Lung (tissue), 12 donors: ENCODE measurements around the gene OLFM3. TPM values are rescaled to one million over a fixed set of nuclear protein-coding genes. Genes with fewer than 3 reads are reported as not detected.

Source experiments
- ATAC-seq: fragments of 200-7000 bp; cut with Tn5 transposase; one replicate; pipeline ENCODE4 v1.9.1; 2020; ENCODE audit warnings: moderate number of reproducible peaks; ENCODE audit not compliant: insufficient read depth, low FRiP score
- DNase-seq, 3 donors: peaks; one replicate each; pipeline ENCODE4 v3.0.0-alpha.2; 2013 to 2017
- H3K27ac ChIP-seq, 2 donors: one replicate each; pipeline ENCODE4 v1.5.1; 2013; ENCODE audit warnings: mild to moderate bottlenecking in 2 of 2, moderate library complexity in 2 of 2, control low read depth in 1 of 2, inconsistent platforms in 1 of 2, low read depth in 1 of 2, low read length in 1 of 2
- H3K27me3 ChIP-seq, 3 donors: one replicate each; pipeline ENCODE4 v1.5.1; 2013; ENCODE audit warnings: low read length in 2 of 3; ENCODE audit not compliant: control insufficient read depth in 3 of 3, insufficient read depth in 3 of 3
- H3K36me3 ChIP-seq, 4 donors: one replicate each; pipeline ENCODE4 v1.5.1; 2013; ENCODE audit warnings: low read length in 4 of 4, mild to moderate bottlenecking in 1 of 4, moderate library complexity in 1 of 4; ENCODE audit not compliant: control insufficient read depth in 4 of 4, insufficient read depth in 4 of 4
- H3K4me1 ChIP-seq, 5 donors: one replicate each; pipeline ENCODE4 v1.5.1; 2013; ENCODE audit warnings: low read length in 5 of 5, mild to moderate bottlenecking in 2 of 5, moderate library complexity in 1 of 5; ENCODE audit not compliant: control insufficient read depth in 5 of 5, insufficient read depth in 5 of 5
- H3K4me3 ChIP-seq: one replicate; pipeline ENCODE4 v1.5.1; 2013; ENCODE audit warnings: mild to moderate bottlenecking, control low read depth, moderate library complexity
- H3K9ac ChIP-seq, 2 donors: one replicate each; pipeline ENCODE4 v1.5.1; 2013; ENCODE audit warnings: low read length in 2 of 2, control low read depth in 1 of 2; ENCODE audit not compliant: insufficient read depth in 1 of 2
- H3K9me3 ChIP-seq, 4 donors: one replicate each; pipeline ENCODE4 v1.5.1; 2013; ENCODE audit warnings: low read length in 3 of 4, mild to moderate bottlenecking in 1 of 4, moderate library complexity in 1 of 4; ENCODE audit not compliant: control insufficient read depth in 4 of 4, insufficient read depth in 3 of 4
- WGBS, 2 donors: extraction: QIAGEN DNeasy Blood & Tissue Kit; methylation state at CpG; one replicate each; pipeline ENCODE4 v1.1.7; 2013; 5-methylcytosine and 5-hydroxymethylcytosine counted together
- polyA plus RNA-seq, 2 donors: library from polyadenylated mRNA; stranded (reverse); fragments of 200-250 nt; gene quantifications; one replicate each; pipeline ENCODE4 v1.2.1, GENCODE V29; 2013
- total RNA-seq, 2 donors: library from RNA; depleted of rRNA in 1 of 2; stranded (reverse); fragments of >200 nt in 1 of 2; gene quantifications; one replicate each; pipeline ENCODE4 v1.2.1, GENCODE V29; 2014 to 2021
- TF ChIP-seq, protein P1 (sequence below): IDR thresholded peaks from 2 replicates; pipeline ENCODE4 v1.5.1; 2012; ENCODE audit warnings: mild to moderate bottlenecking; ENCODE audit errors: control extremely low read depth, extremely low read depth
- donor health status: control.
- donor health status: control.
- donor health status: Bipolar disorder and iron deficiency.
- donor health status: healthy.
- donor health status: DM: yes; HTN: yes; CAD: no.

OLFM3 gene
- total and polyA plus RNA-seq, 4 donors = 8.1 TPM; not detected in 3

GRCh38 chr1:101854271-101854670 is 142.5 kb downstream of the OLFM3 start:
- Histone ChIP-seq H3K4me3 (no peak overlapping the region), H3K36me3 (no peaks in the 10 kb centered on the region), H3K9ac (no peak overlapping the region), H3K9me3 (no peaks in the 10 kb centered on the region), H3K27me3 (no peaks in the 10 kb centered on the region), H3K4me1 (no peaks in the 10 kb centered on the region), H3K27ac (no peak overlapping the region)
- WGBS, 2 donors = 76 to 77% methylated on average over 3 of the region's 3 CpGs
- ATAC-seq (no peak), DNase-seq (no peak)
- TF ChIP-seq, protein P1, sequence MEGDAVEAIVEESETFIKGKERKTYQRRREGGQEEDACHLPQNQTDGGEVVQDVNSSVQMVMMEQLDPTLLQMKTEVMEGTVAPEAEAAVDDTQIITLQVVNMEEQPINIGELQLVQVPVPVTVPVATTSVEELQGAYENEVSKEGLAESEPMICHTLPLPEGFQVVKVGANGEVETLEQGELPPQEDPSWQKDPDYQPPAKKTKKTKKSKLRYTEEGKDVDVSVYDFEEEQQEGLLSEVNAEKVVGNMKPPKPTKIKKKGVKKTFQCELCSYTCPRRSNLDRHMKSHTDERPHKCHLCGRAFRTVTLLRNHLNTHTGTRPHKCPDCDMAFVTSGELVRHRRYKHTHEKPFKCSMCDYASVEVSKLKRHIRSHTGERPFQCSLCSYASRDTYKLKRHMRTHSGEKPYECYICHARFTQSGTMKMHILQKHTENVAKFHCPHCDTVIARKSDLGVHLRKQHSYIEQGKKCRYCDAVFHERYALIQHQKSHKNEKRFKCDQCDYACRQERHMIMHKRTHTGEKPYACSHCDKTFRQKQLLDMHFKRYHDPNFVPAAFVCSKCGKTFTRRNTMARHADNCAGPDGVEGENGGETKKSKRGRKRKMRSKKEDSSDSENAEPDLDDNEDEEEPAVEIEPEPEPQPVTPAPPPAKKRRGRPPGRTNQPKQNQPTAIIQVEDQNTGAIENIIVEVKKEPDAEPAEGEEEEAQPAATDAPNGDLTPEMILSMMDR = no peak

GRCh38 chr1:101852936-101853335 is 143.8 kb downstream of the OLFM3 start:
- Histone ChIP-seq H3K27ac (no peak overlapping the region), H3K36me3 (no peaks in the 10 kb centered on the region), H3K4me1 (no peaks in the 10 kb centered on the region), H3K4me3 (no peak overlapping the region), H3K27me3 (no peaks in the 10 kb centered on the region), H3K9ac (no peak overlapping the region), H3K9me3 (no peaks in the 10 kb centered on the region)
- WGBS, 2 donors = 80 to 92% methylated on average over 1 of the region's 1 CpG
- TF ChIP-seq, protein P1 = no peak
- ATAC-seq = no peak
- DNase-seq = no peak

- Histone ChIP-seq H3K36me3 (no peaks in the 10 kb centered on the region), H3K9ac (no peak overlapping the region), H3K4me3 (no peak overlapping the region), H3K27ac (no peak overlapping the region), H3K27me3 (no peaks in the 10 kb centered on the region), H3K9me3 (no peaks in the 10 kb centered on the region), H3K4me1 (no peaks in the 10 kb centered on the region)
- ATAC-seq = no peak
- DNase-seq = no peak
- TF ChIP-seq, protein P1 = no peak
- WGBS, 2 donors = 30 to 64% methylated on average over 1 of the region's 1 CpG
Observed at GRCh38 chr1:101849356-101849755, 147.4 kb downstream of the OLFM3 start.

GRCh38 chr1:101847626-101848025 is 149.1 kb downstream of the OLFM3 start:
- DNase-seq (no peak), ATAC-seq (no peak)
- 56 to 61% methylated on average over 3 of the region's 3 CpGs for WGBS, 2 donors
- Histone ChIP-seq H3K9ac (no peak overlapping the region), H3K4me3 (no peak overlapping the region), H3K27ac (no peak overlapping the region), H3K36me3 (no peaks in the 10 kb centered on the region), H3K4me1 (no peaks in the 10 kb centered on the region), H3K9me3 (no peaks in the 10 kb centered on the region), H3K27me3 (no peaks in the 10 kb centered on the region)
- TF ChIP-seq, protein P1 = no peak
